GM12878 (cell line): ENCODE data around the gene FAM210A. TPM values are rescaled to one million over a fixed set of nuclear protein-coding genes. Genes with fewer than 3 reads are reported as not detected.

ENCODE experiments used
- ATAC-seq: fragments of 200-7000 bp; cut with Tn5 transposase; 3 replicates; pipeline ENCODE4 v1.9.1; 2020; ENCODE audit warnings: mild to moderate bottlenecking, moderate library complexity
- BruUV-seq: library from RNA; stranded (reverse); fragments of 400-500 nt; replicated peaks from 2 replicates; lab custom pipeline; 2021; lab: Mats Ljungman, UMichigan
- CTCF ChIA-PET: fragments of 300-600 bp; sonication (Branson Sonifier 250); formaldehyde crosslinking; extraction: SDS; loops from one replicate; lab custom pipeline; 2021; ENCODE audit warnings: inconsistent platforms; lab: Yijun Ruan, JAX
- POLR2A ChIA-PET: fragments of 350-600 bp; formaldehyde crosslinking; extraction: SDS; loops from one replicate; lab custom pipeline; 2021; ENCODE audit warnings: inconsistent platforms; lab: Charles Lee
- RAD21 ChIA-PET: fragments of 300-600 bp; sonication (Branson Sonifier 250); formaldehyde crosslinking; loops from one replicate; lab custom pipeline; 2023; ENCODE audit warnings: antibody characterized with exemption; ENCODE audit not compliant: unreplicated experiment; lab: Charles Lee
- SMC1A ChIA-PET: fragments of 300-600 bp; sonication (Branson Sonifier 250); formaldehyde crosslinking; loops from one replicate; lab custom pipeline; 2023; ENCODE audit not compliant: unreplicated experiment, uncharacterized antibody; lab: Charles Lee
- DNase-seq: peaks from one replicate; pipeline ENCODE4 v3.0.0-alpha.2; 2011; ENCODE audit warnings: low read depth, low spot score
- FAIRE-seq: peaks from 3 replicates; lab custom pipeline; 2011; peaks lifted over from hg19 to GRCh38; lab: Jason Lieb, UNC
- H2AFZ ChIP-seq: 2 replicates; pipeline ENCODE4 v1.6.0; 2011; ENCODE audit warnings: low read depth, low read length, control low read depth; ENCODE audit not compliant: control insufficient read depth
- H3K27ac ChIP-seq: 2 replicates; pipeline ENCODE4 v1.5.1; 2011; ENCODE audit warnings: control low read depth; ENCODE audit not compliant: control insufficient read depth, insufficient read depth
- H3K27me3 ChIP-seq, 2 experiments: replicated peaks in 1 of 2; 2 replicates each; pipeline versions ENCODE4 v1.6.0 to v1.6.1; 2011; ENCODE audit warnings: low read length in 1 of 2; ENCODE audit not compliant: control insufficient read depth in 2 of 2, insufficient read depth in 2 of 2
- H3K36me3 ChIP-seq, 2 experiments: 2 replicates each; pipeline ENCODE4 v1.5.1; 2011; ENCODE audit warnings: low read length in 1 of 2; ENCODE audit not compliant: control insufficient read depth in 2 of 2, insufficient read depth in 2 of 2
- H3K4me1 ChIP-seq: 2 replicates; pipeline ENCODE4 v1.6.1; 2011; ENCODE audit warnings: mild to moderate bottlenecking, low read length, moderate library complexity, mixed read lengths; ENCODE audit not compliant: control insufficient read depth, insufficient read depth
- H3K4me2 ChIP-seq: 2 replicates; pipeline ENCODE4 v1.6.0; 2011; ENCODE audit warnings: control low read depth; ENCODE audit not compliant: control insufficient read depth, insufficient read depth
- H3K4me3 ChIP-seq: fragments of 200-600 bp; sonication (generic); 2 replicates; pipeline ENCODE4 v1.5.1; 2016
- H3K79me2 ChIP-seq: 2 replicates; pipeline ENCODE4 v1.6.0; 2011; ENCODE audit warnings: low read length; ENCODE audit not compliant: control insufficient read depth, insufficient read depth
- H3K9ac ChIP-seq: 2 replicates; pipeline ENCODE4 v1.8.0; 2011; ENCODE audit warnings: low read length, control low read depth, mixed read lengths; ENCODE audit not compliant: control insufficient read depth, insufficient read depth
- H3K9me3 ChIP-seq: replicated peaks from 3 replicates; pipeline ENCODE4 v1.5.1; 2011; ENCODE audit warnings: mild to moderate bottlenecking, low read length; ENCODE audit not compliant: control insufficient read depth, insufficient read depth
- H4K20me1 ChIP-seq: 2 replicates; pipeline ENCODE4 v1.6.0; 2011; ENCODE audit not compliant: control insufficient read depth, insufficient read depth
- BACH1 ChIP-seq: fragments of 450-650 bp; IDR thresholded peaks from 2 replicates; pipeline ENCODE4 v1.6.1; 2017; ENCODE audit warnings: mild to moderate bottlenecking, borderline replicate concordance
- BRCA1 ChIP-seq: IDR thresholded peaks from 2 replicates; pipeline ENCODE4 v1.6.1; 2011; ENCODE audit warnings: low read depth, low read length, improper control_type of control experiment
- EGR1 ChIP-seq, 2 experiments: IDR thresholded peaks; 1 replicate in 1 of 2; 2 replicates in 1 of 2; pipeline ENCODE4 v1.6.1; 2011 to 2012; ENCODE audit warnings: low read depth in 2 of 2, low read length in 2 of 2, borderline replicate concordance in 1 of 2, mild to moderate bottlenecking in 1 of 2, moderate library complexity in 1 of 2
- EZH2 ChIP-seq: IDR thresholded peaks from 2 replicates; pipeline ENCODE4 v1.6.1; 2012; ENCODE audit warnings: low read depth, mild to moderate bottlenecking, control low read depth, inconsistent platforms, low read length, borderline replicate concordance; ENCODE audit not compliant: control insufficient read depth
- SIN3A ChIP-seq: IDR thresholded peaks from 2 replicates; pipeline ENCODE4 v1.6.1; 2012; ENCODE audit warnings: low read depth, low read length, improper control_type of control experiment
- SPI1 ChIP-seq: IDR thresholded peaks from 2 replicates; pipeline ENCODE4 v1.6.1; 2011; ENCODE audit warnings: low read depth, mild to moderate bottlenecking, low read length, moderate library complexity, borderline replicate concordance; ENCODE audit not compliant: insufficient read depth
- ZBTB40 ChIP-seq: fragments of 450-650 bp; IDR thresholded peaks from 2 replicates; pipeline ENCODE4 v1.6.1; 2016; ENCODE audit warnings: mild to moderate bottlenecking, moderate library complexity, borderline replicate concordance
- WGBS: methylation state at CpG from one replicate; pipeline ENCODE4 v1.1.6; 2016; ENCODE audit warnings: low lambda C conversion rate; ENCODE audit not compliant: insufficient replicate concordance, insufficient coverage; ENCODE audit errors: missing lambda C conversion rate; 5-methylcytosine and 5-hydroxymethylcytosine counted together
- in situ Hi-C: fragments of 300-500 bp; cut with MboI; formaldehyde crosslinking; loops from 9 replicates; pipeline ENCODE4 v1.14.3; 2018; ENCODE audit warnings: mixed read lengths
- intact Hi-C: fragments of 100-400 bp; cut with micrococcal nuclease; formaldehyde crosslinking; loops from one replicate; pipeline ENCODE4 v1.14.2; 2022; ENCODE audit not compliant: unreplicated experiment
- polyA plus RNA-seq, 11 experiments: library from polyadenylated mRNA; depleted of rRNA in 4 of 11; unstranded in 6 of 11; stranded (reverse) in 5 of 11; fragments of >200 nt; fragmentation: Nextera tagmentation in 4 of 11; fragmentation: Illumina TruSeq in 1 of 11; extraction: Ambion mirVana in 4 of 11; extraction: Trizol in 1 of 11; gene quantifications; 1 replicate in 1 of 11; 2 replicates in 10 of 11; pipeline versions ENCODE4 v1.2.1 to v1.2.3, GENCODE V29; 2011 to 2016; ENCODE audit warnings: inconsistent platforms in 2 of 11, missing spikeins in 2 of 11, low read depth in 1 of 11
- total RNA-seq, 4 experiments: library from RNA; depleted of rRNA in 3 of 4; stranded (reverse); fragments of >200 nt in 3 of 4; fragmentation: Illumina TruSeq in 1 of 4; extraction: Trizol in 1 of 4; gene quantifications; 2 replicates each; pipeline versions ENCODE4 v1.2.1 to v1.2.3, GENCODE V29; 2013 to 2021

Gene FAM210A
- total and polyA plus RNA-seq, 10 of the 15 experiments (the other 5 are each of a cell fraction or from before 2014, with no cell fraction given): 10.3 to 56.3 (median 17.7) TPM

- ATAC-seq (no peak), DNase-seq (no peak), FAIRE-seq (no peak)
- CTCF ChIA-PET: interaction anchor here (0.7 kb wide), 1 partner anchor 9 kb away, joined by 4 read pairs; no protein-coding TSS in a partner anchor
- no peak overlapping the region for H3K4me3 ChIP-seq
- no peak overlapping the region for H3K4me2 ChIP-seq
- intact Hi-C loops (loop anchor here (10.0 kb wide), 1 partner anchor 741 kb away; the partner anchor contains the start of gene CEP192), in situ Hi-C loops (no loop called here)
- RAD21 ChIA-PET: no interaction called here
- H3K79me2 ChIP-seq: peaks cover 4% of the 10 kb centered on the region
- peaks cover 0 to 30% of the 10 kb centered on the region in 2 experiments; a peak in 3 of 4 replicates for H3K36me3 ChIP-seq
- no peaks in the 10 kb centered on the region; the same call in 2 of the 3 replicates for H3K9me3 ChIP-seq
- no peak for TF ChIP-seq EZH2
- H4K20me1 ChIP-seq: no peaks in the 10 kb centered on the region
- TSS peak; percentile 5 for BruUV-seq
- H3K9ac ChIP-seq: no peak overlapping the region
- SMC1A ChIA-PET: no interaction called here
- no peaks in the 10 kb centered on the region for H3K4me1 ChIP-seq
- no peaks in the 10 kb centered on the region for H3K27me3 ChIP-seq
- H3K27ac ChIP-seq: no peak overlapping the region
- POLR2A ChIA-PET: no interaction called here
- no peak overlapping the region for H2AFZ ChIP-seq
- 100% methylated on average over 2 of the region's 2 CpGs for WGBS
Measured at GRCh38 chr18:13735681-13736080, 9.3 kb upstream of the FAM210A start.

GRCh38 chr18:13730481-13730880 is 4.1 kb upstream of the FAM210A start:
- peaks cover 0 to 18% of the 10 kb centered on the region in 2 experiments; a peak in 3 of 4 replicates for H3K36me3 ChIP-seq
- in situ Hi-C loops (no loop called here), intact Hi-C loops (loop anchor here (10.0 kb wide), 1 partner anchor 736 kb away; the partner anchor contains the start of gene CEP192)
- FAIRE-seq (no peak), DNase-seq (no peak), ATAC-seq (no peak)
- no peak overlapping the region for H3K9ac ChIP-seq
- no peak overlapping the region for H3K4me2 ChIP-seq
- SMC1A ChIA-PET: interaction anchor here (0.9 to 1.5 kb wide), 2 partner anchors 16 to 172 kb away, joined by 3 to 4 read pairs; no protein-coding TSS in a partner anchor
- RAD21 ChIA-PET: no interaction called here
- peaks cover 55% of the 10 kb centered on the region for H3K79me2 ChIP-seq
- no peak overlapping the region for H3K4me3 ChIP-seq
- H3K9me3 ChIP-seq: no peaks in the 10 kb centered on the region; the same call in 2 of the 3 replicates
- no TSS peak for BruUV-seq
- 5% methylated on average over 1 of the region's 1 CpG for WGBS
- POLR2A ChIA-PET: interaction anchor here (1.4 kb wide), 1 partner anchor 24 kb away, joined by 4 read pairs; no protein-coding TSS in a partner anchor
- no peak overlapping the region for H3K27ac ChIP-seq
- no peaks in the 10 kb centered on the region for H4K20me1 ChIP-seq
- CTCF ChIA-PET: interaction anchor here (3.4 kb wide), 1 partner anchor 172 kb away, joined by 17 read pairs; no protein-coding TSS in a partner anchor
- H3K4me1 ChIP-seq: peaks cover 5% of the 10 kb centered on the region
- no peaks in the 10 kb centered on the region for H3K27me3 ChIP-seq
- no peak overlapping the region for H2AFZ ChIP-seq
- TF ChIP-seq SIN3A (no peak), EGR1 (IDR thresholded peaks at IDR 0.05; ENCODE audit: borderline replicate concordance in 1 of 2, low read depth in 2 of 2, low read length in 2 of 2) (no peak), ZBTB40 (no peak), SPI1 (no peak), BRCA1 (no peak), BACH1 (no peak)
